ENCODE data around the gene PRR22.
"Not testable (repeated sequence)": the region's sequence is repeated elsewhere in the genome, so short reads cannot be mapped to it uniquely, and the experiment has no call there.

Gene PRR22

DNA sequence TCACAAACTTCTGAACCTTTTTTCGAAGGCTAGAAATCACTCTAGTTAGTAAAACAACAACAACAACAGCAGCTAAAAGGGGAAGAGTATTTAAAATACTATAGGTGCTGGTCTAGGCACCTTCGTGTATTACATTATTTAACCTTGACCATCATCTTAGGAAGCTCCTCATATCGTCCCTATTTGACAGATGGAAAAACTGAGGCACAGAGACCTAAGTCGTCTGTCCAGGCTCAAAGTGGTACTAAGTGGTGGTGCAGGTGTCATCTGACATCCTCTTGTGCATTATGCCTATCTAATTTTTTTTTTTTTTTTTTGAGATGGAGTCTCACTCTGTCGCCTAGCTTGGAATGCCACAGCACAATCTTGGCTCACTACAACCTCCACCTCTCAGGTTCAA is 35.0 kb downstream of the PRR22 start:
- no peak for DNase-seq

DNA sequence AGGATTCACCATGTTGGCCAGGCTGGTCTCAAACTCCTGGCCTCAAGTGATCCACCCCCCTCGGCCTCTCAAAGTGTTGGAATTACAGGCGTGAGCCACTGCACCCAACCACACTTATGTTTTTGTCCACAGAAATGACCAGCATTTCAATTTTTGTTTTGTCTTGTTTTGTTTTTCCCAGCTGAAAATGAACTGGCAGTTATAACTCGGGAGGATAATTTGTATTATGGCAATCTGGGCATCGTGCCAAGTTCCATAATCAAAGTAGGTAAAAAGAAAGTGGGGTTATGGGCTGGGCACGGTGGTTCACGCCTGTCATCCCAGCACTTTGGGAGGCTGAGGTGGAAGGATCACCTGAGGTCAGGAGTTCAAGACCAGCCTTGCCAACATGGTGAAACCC is 35.6 kb downstream of the PRR22 start:
- DNase-seq, result not testable (repeated sequence)

GRCh38 chr19:5744999-5745398 is 39.5 kb downstream of the PRR22 start:
- not testable (repeated sequence) for DNase-seq

GRCh38 chr19:5743630-5744029 is 40.9 kb downstream of the PRR22 start:
- no peak for DNase-seq

- no peak for DNase-seq
Measured at GRCh38 chr19:5742051-5742450, 42.5 kb downstream of the PRR22 start.

- no peak for DNase-seq
Measured at GRCh38 chr19:5738423-5738822, 46.1 kb downstream of the PRR22 start.

DNA sequence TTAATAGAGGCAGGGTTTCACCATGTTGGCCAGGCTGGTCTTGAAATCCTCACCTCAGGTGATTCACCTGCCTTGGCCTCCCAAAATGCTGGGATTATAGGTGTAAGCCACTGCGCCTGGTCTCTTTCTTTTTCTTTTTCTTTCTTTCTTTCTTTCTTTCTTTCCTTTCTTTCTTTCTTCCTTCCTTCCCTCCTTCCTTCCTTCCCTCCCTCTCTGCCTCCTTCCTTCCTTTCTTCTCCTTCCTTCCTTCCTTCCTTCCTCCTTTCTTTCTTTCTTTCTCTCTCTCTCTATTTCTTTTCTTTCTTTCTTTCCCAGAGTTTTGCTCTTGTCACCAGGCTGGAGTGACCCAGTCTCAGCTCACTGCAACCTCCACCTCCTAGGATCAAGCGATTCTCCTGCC is 51.4 kb downstream of the PRR22 start:
- not testable (repeated sequence) for DNase-seq

Data from NCI-H2029 treated with DMSO at 0.1 percent for 48 hours (cell line).